Right lobe of liver (tissue), 4 donors: Measurements from ENCODE around the gene CHAD.
"Not testable (repeated sequence)": the region's sequence is repeated elsewhere in the genome, so short reads cannot be mapped to it uniquely, and the experiment has no call there.

ENCODE experiments used
- POLR2A ChIP-seq: fragments of 450-650 bp; IDR thresholded peaks from one replicate; pipeline ENCODE4 v1.6.1; 2017; ENCODE audit warnings: antibody characterized with exemption, mild to moderate bottlenecking
- TF ChIP-seq, protein P1 (sequence below), 4 donors: fragments of 200-600 bp in 3 of 4; fragments of 450-650 bp in 1 of 4; IDR thresholded peaks; one replicate each; pipeline versions ENCODE4 v1.5.1 to v1.8.0; 2016 to 2022; ENCODE audit warnings: antibody characterized with exemption in 4 of 4, mild to moderate bottlenecking in 2 of 4
- donor health status: DM: no; HTN: no; CAD: no.
- donor health status: DM: no; HTN: no; CAD: no.
- donor health status: DM: no; HTN: yes; CAD: no.

DNA sequence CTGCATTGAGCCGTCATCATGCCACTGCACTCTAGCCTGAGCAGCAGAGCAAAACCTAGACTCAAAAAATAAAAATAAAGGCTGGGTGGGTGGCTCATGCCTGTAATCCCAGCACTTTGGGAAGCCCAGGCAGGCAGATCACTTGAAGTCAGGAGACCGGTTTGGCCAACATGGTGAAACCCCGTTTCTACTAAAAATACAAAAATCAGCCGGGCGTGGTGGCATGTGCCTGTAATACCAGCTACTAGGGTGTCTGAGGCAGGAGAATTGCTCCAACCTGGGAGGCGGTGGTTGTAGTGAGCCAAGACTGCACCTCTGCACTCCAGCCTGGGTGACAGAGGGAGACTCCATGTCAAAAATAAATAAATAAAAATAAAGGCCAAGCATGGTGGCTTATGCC lies 40.6 kb downstream of the CHAD start:
- not testable (repeated sequence) for TF ChIP-seq POLR2A
- TF ChIP-seq, protein P1, sequence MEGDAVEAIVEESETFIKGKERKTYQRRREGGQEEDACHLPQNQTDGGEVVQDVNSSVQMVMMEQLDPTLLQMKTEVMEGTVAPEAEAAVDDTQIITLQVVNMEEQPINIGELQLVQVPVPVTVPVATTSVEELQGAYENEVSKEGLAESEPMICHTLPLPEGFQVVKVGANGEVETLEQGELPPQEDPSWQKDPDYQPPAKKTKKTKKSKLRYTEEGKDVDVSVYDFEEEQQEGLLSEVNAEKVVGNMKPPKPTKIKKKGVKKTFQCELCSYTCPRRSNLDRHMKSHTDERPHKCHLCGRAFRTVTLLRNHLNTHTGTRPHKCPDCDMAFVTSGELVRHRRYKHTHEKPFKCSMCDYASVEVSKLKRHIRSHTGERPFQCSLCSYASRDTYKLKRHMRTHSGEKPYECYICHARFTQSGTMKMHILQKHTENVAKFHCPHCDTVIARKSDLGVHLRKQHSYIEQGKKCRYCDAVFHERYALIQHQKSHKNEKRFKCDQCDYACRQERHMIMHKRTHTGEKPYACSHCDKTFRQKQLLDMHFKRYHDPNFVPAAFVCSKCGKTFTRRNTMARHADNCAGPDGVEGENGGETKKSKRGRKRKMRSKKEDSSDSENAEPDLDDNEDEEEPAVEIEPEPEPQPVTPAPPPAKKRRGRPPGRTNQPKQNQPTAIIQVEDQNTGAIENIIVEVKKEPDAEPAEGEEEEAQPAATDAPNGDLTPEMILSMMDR (IDR thresholded peaks at IDR 0.05) = not testable (repeated sequence)
